GM23338 (cell line): ENCODE results near the gene NDUFB4. TPM values are rescaled to one million over a fixed set of nuclear protein-coding genes. Genes with fewer than 3 reads are reported as not detected.

Experiments
- ATAC-seq: fragments of 200-7000 bp; cut with Tn5 transposase; 3 replicates; pipeline ENCODE4 v1.9.1; 2020
- DNase-seq: peaks from one replicate; pipeline ENCODE4 v3.0.0-alpha.2; 2015; ENCODE audit warnings: low spot score
- H2AFZ ChIP-seq: fragments of 200-600 bp; sonication (generic); 2 replicates; pipeline ENCODE4 v1.8.0; 2016; ENCODE audit warnings: antibody characterized with exemption, mild to moderate bottlenecking, moderate library complexity
- H3F3A ChIP-seq: fragments of 200-600 bp; sonication (generic); replicated peaks from 2 replicates; pipeline ENCODE4 v1.8.0; 2017; ENCODE audit warnings: antibody characterized with exemption, mixed run types, low read depth
- H3K27ac ChIP-seq: fragments of 200-600 bp; sonication (generic); 2 replicates; pipeline ENCODE4 v1.6.1; 2016; ENCODE audit warnings: low read depth
- H3K27me3 ChIP-seq: fragments of 200-600 bp; sonication (generic); 2 replicates; pipeline ENCODE4 v1.8.0; 2016; ENCODE audit warnings: mild to moderate bottlenecking, mixed run types, moderate library complexity; ENCODE audit not compliant: insufficient read depth
- H3K36me3 ChIP-seq: fragments of 200-600 bp; sonication (generic); 2 replicates; pipeline ENCODE4 v1.8.0; 2016; ENCODE audit warnings: mild to moderate bottlenecking; ENCODE audit not compliant: insufficient read depth
- H3K4me1 ChIP-seq: fragments of 200-600 bp; sonication (generic); 2 replicates; pipeline ENCODE4 v1.8.0; 2016; ENCODE audit warnings: mild to moderate bottlenecking, moderate library complexity; ENCODE audit not compliant: insufficient read depth
- H3K4me2 ChIP-seq: fragments of 200-600 bp; sonication (generic); 2 replicates; pipeline ENCODE4 v1.7.1; 2017; ENCODE audit warnings: mixed run types
- H3K4me3 ChIP-seq: fragments of 200-600 bp; sonication (generic); 2 replicates; pipeline ENCODE4 v1.6.1; 2016; ENCODE audit warnings: mixed run types
- H3K79me2 ChIP-seq: fragments of 200-600 bp; sonication (generic); replicated peaks from 2 replicates; pipeline ENCODE4 v1.8.0; 2017; ENCODE audit warnings: mild to moderate bottlenecking; ENCODE audit not compliant: insufficient read depth
- H3K9me2 ChIP-seq: fragments of 200-600 bp; sonication (generic); 2 replicates; pipeline ENCODE4 v1.8.0; 2017; ENCODE audit not compliant: insufficient read depth
- H4K20me1 ChIP-seq: fragments of 200-600 bp; sonication (generic); replicated peaks from 2 replicates; pipeline ENCODE4 v1.8.0; 2017; ENCODE audit warnings: mild to moderate bottlenecking; ENCODE audit not compliant: insufficient read depth
- H3K27ac Mint-ChIP-seq: 2 replicates; pipeline ENCODE4 v1.8.0; 2020; ENCODE audit warnings: inconsistent platforms, mild to moderate bottlenecking, moderate library complexity, mixed read lengths
- H3K27me3 Mint-ChIP-seq: 3 replicates; pipeline ENCODE4 v1.8.0; 2022; ENCODE audit warnings: low read depth, mild to moderate bottlenecking, moderate library complexity, mixed read lengths, inconsistent platforms; ENCODE audit not compliant: insufficient read depth, poor library complexity
- H3K36me3 Mint-ChIP-seq: 3 replicates; pipeline ENCODE4 v1.8.0; 2021; ENCODE audit warnings: low read depth, mild to moderate bottlenecking, inconsistent platforms, moderate library complexity, mixed read lengths
- H3K4me1 Mint-ChIP-seq: 3 replicates; pipeline ENCODE4 v1.8.0; 2020; ENCODE audit warnings: mild to moderate bottlenecking, inconsistent platforms, mixed read lengths
- H3K4me3 Mint-ChIP-seq: 3 replicates; pipeline ENCODE4 v1.8.0; 2021; ENCODE audit warnings: moderate library complexity, mild to moderate bottlenecking, inconsistent platforms, mixed read lengths
- H3K9me3 Mint-ChIP-seq: 3 replicates; pipeline ENCODE4 v1.8.0; 2020; ENCODE audit warnings: moderate library complexity, mild to moderate bottlenecking, inconsistent platforms, mixed read lengths
- CREB1 ChIP-seq: fragments of 250-450 bp; sonication (Bioruptor Pico); IDR thresholded peaks from 2 replicates; pipeline ENCODE4 v1.5.0; 2020; ENCODE audit warnings: low read depth, mild to moderate bottlenecking, moderate library complexity
- CTCF ChIP-seq, 2 experiments: fragments of 200-600 bp in 1 of 2; sonication (generic) in 1 of 2; conservative IDR thresholded peaks; 2 replicates each; pipeline versions ENCODE4 v1.5.1 to v1.6.1; 2016 to 2017; ENCODE audit warnings: antibody characterized with exemption in 2 of 2, low read depth in 2 of 2, mild to moderate bottlenecking in 2 of 2, moderate library complexity in 1 of 2
- EZH2 ChIP-seq: fragments of 200-600 bp; sonication (generic); IDR thresholded peaks from one replicate; pipeline ENCODE4 v1.8.0; 2017; ENCODE audit warnings: antibody characterized with exemption, mild to moderate bottlenecking, low read depth; ENCODE audit not compliant: unreplicated experiment
- EZH2phosphoT487 ChIP-seq: fragments of 200-600 bp; sonication (generic); IDR thresholded peaks from one replicate; pipeline ENCODE4 v1.8.1; 2018; ENCODE audit warnings: antibody characterized with exemption; ENCODE audit not compliant: unreplicated experiment
- JUNB ChIP-seq: IDR thresholded peaks from one replicate; pipeline ENCODE4 v1.6.1; 2016; ENCODE audit warnings: antibody characterized with exemption; ENCODE audit not compliant: unreplicated experiment
- POLR2AphosphoS5 ChIP-seq: IDR thresholded peaks from 2 replicates; pipeline ENCODE4 v1.6.1; 2016; ENCODE audit warnings: antibody characterized with exemption, low read depth
- ZNF114 ChIP-seq: fragments of 250-450 bp; sonication (Bioruptor Pico); IDR thresholded peaks from 2 replicates; pipeline ENCODE4 v1.5.0; 2020; ENCODE audit warnings: mild to moderate bottlenecking, moderate library complexity
- ZNF331 ChIP-seq: fragments of 250-450 bp; sonication (Bioruptor Pico); IDR thresholded peaks from 2 replicates; pipeline ENCODE4 v1.5.0; 2020; ENCODE audit warnings: low read depth, mild to moderate bottlenecking, moderate library complexity
- ZNF462 ChIP-seq: fragments of 250-450 bp; sonication (Bioruptor Pico); IDR thresholded peaks from 2 replicates; pipeline ENCODE4 v1.5.0; 2020; ENCODE audit warnings: mild to moderate bottlenecking, moderate library complexity
- polyA plus RNA-seq: library from polyadenylated mRNA; unstranded; fragments of >200 nt; fragmentation: Nextera tagmentation; extraction: Ambion mirVana; gene quantifications from 2 replicates; pipeline ENCODE4 v1.2.1, GENCODE V29; 2016
- total RNA-seq: library from RNA; depleted of rRNA; stranded (reverse); fragments of >200 nt; shearing (Covaris generic); gene quantifications from 2 replicates; pipeline ENCODE4 v1.2.3, GENCODE V29; 2014
- TF ChIP-seq, protein P1 (sequence below): IDR thresholded peaks from one replicate; pipeline ENCODE4 v1.6.1; 2018; ENCODE audit warnings: antibody characterized with exemption; ENCODE audit not compliant: unreplicated experiment

NDUFB4 gene
- total and polyA plus RNA-seq, 2 experiments from 2014 or later = 199 to 716 TPM

DNA sequence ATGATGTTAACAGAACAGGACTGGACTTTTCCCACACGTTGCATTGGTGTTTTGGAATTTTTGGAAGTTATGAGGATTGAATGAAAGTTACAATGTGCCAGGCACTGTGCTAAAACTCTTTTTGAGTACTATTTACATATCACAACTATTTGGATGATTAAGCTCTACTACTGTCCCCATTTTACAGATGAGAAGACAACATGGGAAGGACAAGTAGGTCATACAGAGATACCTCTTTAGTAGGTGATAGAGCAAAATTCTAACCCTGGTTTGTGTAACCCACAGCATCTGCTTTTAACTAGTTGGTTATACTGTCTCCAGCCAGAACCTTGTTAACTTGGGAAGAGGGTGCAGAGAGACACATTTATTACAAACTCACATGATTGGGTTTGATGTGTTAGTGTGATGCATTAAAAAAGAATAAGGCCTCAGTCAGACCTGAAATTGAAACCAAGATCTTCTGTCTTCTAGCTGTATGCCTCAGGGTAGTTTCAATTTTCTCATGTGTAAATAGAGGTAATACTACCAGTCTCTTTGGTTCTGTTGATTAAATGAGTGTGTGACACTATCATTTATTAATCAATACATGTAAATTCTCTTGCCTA lies 1.4 kb downstream of the NDUFB4 start:
- Mint-ChIP-seq H3K36me3 (peaks cover 17% of the 10 kb centered on the region), H3K4me1 (peaks cover 8% of the 10 kb centered on the region), H3K27ac (peak overlapping the region; percentile 51), H3K4me3 (no peak overlapping the region; the same call in 2 of the 3 replicates), H3K9me3 (peaks cover 3% of the 10 kb centered on the region; the same call in 1 of the 3 replicates), H3K27me3 (peaks cover 7% of the 10 kb centered on the region)
- Histone ChIP-seq H3K9me2 (no peaks in the 10 kb centered on the region), H4K20me1 (no peaks in the 10 kb centered on the region), H3K36me3 (peaks cover 22% of the 10 kb centered on the region), H3K4me2 (peak overlapping the region; percentile 82), H3K4me3 (peak overlapping the region; percentile 82), H3K27ac (no peak overlapping the region), H3K4me1 (peaks cover 8% of the 10 kb centered on the region), H3F3A (peaks cover 4% of the 10 kb centered on the region), H3K27me3 (no peaks in the 10 kb centered on the region), H2AFZ (no peak overlapping the region), H3K79me2 (peaks cover 30% of the 10 kb centered on the region)
- no peak for TF ChIP-seq ZNF114 (CRISPR knock-in tag)
- TF ChIP-seq EZH2phosphoT487 = no peak
- no peak for TF ChIP-seq EZH2
- TF ChIP-seq, protein P1, sequence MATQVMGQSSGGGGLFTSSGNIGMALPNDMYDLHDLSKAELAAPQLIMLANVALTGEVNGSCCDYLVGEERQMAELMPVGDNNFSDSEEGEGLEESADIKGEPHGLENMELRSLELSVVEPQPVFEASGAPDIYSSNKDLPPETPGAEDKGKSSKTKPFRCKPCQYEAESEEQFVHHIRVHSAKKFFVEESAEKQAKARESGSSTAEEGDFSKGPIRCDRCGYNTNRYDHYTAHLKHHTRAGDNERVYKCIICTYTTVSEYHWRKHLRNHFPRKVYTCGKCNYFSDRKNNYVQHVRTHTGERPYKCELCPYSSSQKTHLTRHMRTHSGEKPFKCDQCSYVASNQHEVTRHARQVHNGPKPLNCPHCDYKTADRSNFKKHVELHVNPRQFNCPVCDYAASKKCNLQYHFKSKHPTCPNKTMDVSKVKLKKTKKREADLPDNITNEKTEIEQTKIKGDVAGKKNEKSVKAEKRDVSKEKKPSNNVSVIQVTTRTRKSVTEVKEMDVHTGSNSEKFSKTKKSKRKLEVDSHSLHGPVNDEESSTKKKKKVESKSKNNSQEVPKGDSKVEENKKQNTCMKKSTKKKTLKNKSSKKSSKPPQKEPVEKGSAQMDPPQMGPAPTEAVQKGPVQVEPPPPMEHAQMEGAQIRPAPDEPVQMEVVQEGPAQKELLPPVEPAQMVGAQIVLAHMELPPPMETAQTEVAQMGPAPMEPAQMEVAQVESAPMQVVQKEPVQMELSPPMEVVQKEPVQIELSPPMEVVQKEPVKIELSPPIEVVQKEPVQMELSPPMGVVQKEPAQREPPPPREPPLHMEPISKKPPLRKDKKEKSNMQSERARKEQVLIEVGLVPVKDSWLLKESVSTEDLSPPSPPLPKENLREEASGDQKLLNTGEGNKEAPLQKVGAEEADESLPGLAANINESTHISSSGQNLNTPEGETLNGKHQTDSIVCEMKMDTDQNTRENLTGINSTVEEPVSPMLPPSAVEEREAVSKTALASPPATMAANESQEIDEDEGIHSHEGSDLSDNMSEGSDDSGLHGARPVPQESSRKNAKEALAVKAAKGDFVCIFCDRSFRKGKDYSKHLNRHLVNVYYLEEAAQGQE = no peak
- no peak for TF ChIP-seq CTCF (conservative IDR thresholded peaks at IDR 0.05; ENCODE audit: low read depth in 2 of 2)
- TF ChIP-seq ZNF462 = no peak
- no peak for TF ChIP-seq POLR2AphosphoS5
- no peak for TF ChIP-seq ZNF331 (CRISPR knock-in tag)
- TF ChIP-seq JUNB = no peak
- no peak for TF ChIP-seq CREB1 (CRISPR knock-in tag)
- DNase-seq (no peak), ATAC-seq (no peak)
